ENCODE results near the gene VWF. TPM values are rescaled to one million over a fixed set of nuclear protein-coding genes. Genes with fewer than 3 reads are reported as not detected.

Gene VWF
- total RNA-seq, 6 donors from 2014 or later, result 292 to 543 (median 360) TPM

DNA sequence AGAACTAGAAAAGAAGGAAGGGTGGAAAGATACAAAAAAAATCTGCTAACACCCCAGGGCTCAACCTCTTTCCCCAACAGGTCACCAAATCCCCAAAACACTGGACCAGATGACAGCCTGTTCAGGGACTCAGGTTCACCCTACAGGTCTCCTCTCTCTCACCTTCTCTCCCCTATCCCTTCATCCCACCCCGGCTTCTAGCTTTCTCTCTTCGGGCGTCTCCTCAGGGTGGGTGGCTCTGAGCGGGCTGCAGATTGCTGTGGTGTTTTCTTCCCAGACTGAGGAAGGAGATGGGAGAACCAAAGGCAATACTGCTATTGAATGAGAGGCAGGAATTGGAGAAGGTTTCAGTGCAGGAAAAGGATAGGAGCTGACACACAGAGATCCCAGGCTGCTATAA is 218.7 kb downstream of the VWF start:
- WGBS, 2 donors, result 88 to 92% methylated on average over 4 of the region's 4 CpGs
- Histone ChIP-seq H3K36me3 (peaks cover 0 to 14% (median 0%) of the 10 kb centered on the region in 4 donors), H3K4me1 (no peaks in the 10 kb centered on the region), H3K4me3 (no peak overlapping the region), H3K9me3 (no peaks in the 10 kb centered on the region), H3K27me3 (no peaks in the 10 kb centered on the region), H3K27ac (no peak overlapping the region)
- TF ChIP-seq EP300 (IDR thresholded peaks at IDR 0.05), result no peak
- TF ChIP-seq POLR2AphosphoS5 (IDR thresholded peaks at IDR 0.05), result no peak
- no peak for TF ChIP-seq POLR2A (IDR thresholded peaks at IDR 0.05)
- TF ChIP-seq CTCF (IDR thresholded peaks at IDR 0.05), result no peak
- ATAC-seq (ENCODE audit: low FRiP score in 2 of 2) (no peak), DNase-seq (peak in 1 of 2 donors; percentile 1)

DNA sequence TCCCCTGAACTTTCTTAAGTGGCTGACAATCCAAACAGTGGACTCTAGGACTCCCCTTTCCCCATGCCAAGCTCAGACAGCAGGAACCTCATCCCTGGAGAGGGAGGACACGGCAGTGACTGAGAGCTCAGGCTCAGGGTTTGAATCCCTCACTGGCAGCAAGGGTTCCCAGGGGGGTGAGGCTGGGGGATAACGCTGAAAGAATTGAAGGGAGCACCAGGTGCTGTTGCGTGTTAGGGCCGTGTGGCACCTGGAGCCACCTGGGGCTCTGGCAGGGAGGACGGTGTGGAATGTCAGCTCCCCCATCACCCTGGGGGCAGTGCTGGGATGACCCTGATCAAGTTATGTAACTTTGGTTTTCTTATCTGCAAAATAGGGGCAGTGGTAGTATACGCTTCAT is 219.5 kb downstream of the VWF start:
- Histone ChIP-seq H3K4me1 (no peaks in the 10 kb centered on the region), H3K27me3 (no peaks in the 10 kb centered on the region), H3K27ac (no peak overlapping the region), H3K9me3 (no peaks in the 10 kb centered on the region), H3K4me3 (no peak overlapping the region), H3K36me3 (peaks cover 0 to 14% (median 0%) of the 10 kb centered on the region in 4 donors)
- DNase-seq, result no peak
- TF ChIP-seq POLR2AphosphoS5 (IDR thresholded peaks at IDR 0.05) (no peak), POLR2A (IDR thresholded peaks at IDR 0.05) (no peak), EP300 (IDR thresholded peaks at IDR 0.05) (no peak), CTCF (IDR thresholded peaks at IDR 0.05) (no peak)
- 63 to 79% methylated on average over 6 of the region's 6 CpGs for WGBS, 2 donors
- no peak for ATAC-seq (ENCODE audit: low FRiP score in 2 of 2)

DNA sequence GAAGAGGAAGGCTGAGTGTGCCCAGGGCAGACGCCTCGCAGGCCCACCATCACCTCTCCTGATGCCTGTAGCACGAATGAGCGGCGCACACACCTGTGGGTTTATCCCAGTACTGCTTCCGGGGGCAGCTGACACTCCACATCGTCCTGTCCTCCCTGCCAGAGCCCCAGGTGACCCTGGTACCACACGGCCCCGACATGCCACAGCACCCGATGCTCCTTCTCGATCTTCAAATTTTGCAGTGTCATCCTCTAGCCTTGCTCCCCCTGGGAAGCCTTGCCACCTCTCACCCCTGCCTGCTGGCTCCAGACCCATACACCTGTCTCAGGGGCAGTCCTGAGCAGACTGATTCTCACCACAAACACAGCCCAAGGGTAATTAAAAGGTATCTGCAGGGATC is 220.0 kb downstream of the VWF start:
- H3K4me3 ChIP-seq, result no peak overlapping the region
- H3K36me3 ChIP-seq, result peaks cover 0 to 15% (median 0%) of the 10 kb centered on the region in 4 donors
- ATAC-seq (ENCODE audit: low FRiP score in 2 of 2) (no peak), DNase-seq (no peak)
- H3K4me1 ChIP-seq, result no peaks in the 10 kb centered on the region
- H3K27me3 ChIP-seq, result no peaks in the 10 kb centered on the region
- H3K9me3 ChIP-seq, result no peaks in the 10 kb centered on the region
- WGBS, 2 donors, result 77 to 88% methylated on average over 10 to 11 of the region's 11 CpGs
- H3K27ac ChIP-seq, result no peak overlapping the region
- TF ChIP-seq POLR2A (IDR thresholded peaks at IDR 0.05), result no peak
- TF ChIP-seq CTCF (IDR thresholded peaks at IDR 0.05), result no peak
- TF ChIP-seq EP300 (IDR thresholded peaks at IDR 0.05), result no peak
- TF ChIP-seq POLR2AphosphoS5 (IDR thresholded peaks at IDR 0.05), result no peak

GRCh38 chr12:5902736-5903135 is 221.7 kb downstream of the VWF start:
- Histone ChIP-seq H3K4me3 (no peak overlapping the region), H3K9me3 (no peaks in the 10 kb centered on the region), H3K4me1 (no peaks in the 10 kb centered on the region), H3K27ac (no peak overlapping the region), H3K27me3 (no peaks in the 10 kb centered on the region), H3K36me3 (peaks cover 0 to 19% (median 0%) of the 10 kb centered on the region in 4 donors)
- ATAC-seq (ENCODE audit: low FRiP score in 2 of 2) (no peak), DNase-seq (no peak)
- 95 to 100% methylated on average over 2 of the region's 2 CpGs for WGBS, 2 donors
- TF ChIP-seq POLR2A (IDR thresholded peaks at IDR 0.05), result no peak
- TF ChIP-seq CTCF (IDR thresholded peaks at IDR 0.05), result no peak
- TF ChIP-seq EP300 (IDR thresholded peaks at IDR 0.05), result no peak
- TF ChIP-seq POLR2AphosphoS5 (IDR thresholded peaks at IDR 0.05), result no peak

DNA sequence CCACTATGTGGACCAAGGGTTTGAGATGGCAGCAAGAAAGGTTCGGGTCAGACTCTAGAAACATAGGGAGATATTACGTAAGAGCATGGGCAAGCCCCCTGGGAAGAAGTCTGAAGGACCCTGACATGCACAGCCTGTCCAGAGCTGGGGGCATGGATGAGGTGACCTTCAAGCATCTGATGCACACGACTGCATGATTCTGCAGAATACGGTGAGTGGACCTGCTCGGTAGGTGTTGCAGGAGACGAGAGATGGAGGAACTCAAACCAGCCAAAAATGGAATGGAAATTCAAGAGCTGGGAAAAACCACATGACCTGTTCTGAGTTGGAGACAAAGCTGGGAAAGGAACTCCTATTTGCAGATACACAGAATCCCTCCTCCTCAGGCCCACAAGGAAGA is 223.1 kb downstream of the VWF start:
- no peak overlapping the region for H3K27ac ChIP-seq
- H3K9me3 ChIP-seq, result no peaks in the 10 kb centered on the region
- H3K27me3 ChIP-seq, result no peaks in the 10 kb centered on the region
- WGBS, 2 donors, result 91 to 92% methylated on average over 6 of the region's 6 CpGs
- TF ChIP-seq CTCF (IDR thresholded peaks at IDR 0.05), result no peak
- no peak for TF ChIP-seq EP300 (IDR thresholded peaks at IDR 0.05)
- TF ChIP-seq POLR2AphosphoS5 (IDR thresholded peaks at IDR 0.05), result no peak
- TF ChIP-seq POLR2A (IDR thresholded peaks at IDR 0.05), result no peak
- no peak for ATAC-seq (ENCODE audit: low FRiP score in 2 of 2)
- no peak for DNase-seq
- H3K36me3 ChIP-seq, result peaks cover 0 to 16% (median 0%) of the 10 kb centered on the region in 4 donors
- H3K4me3 ChIP-seq, result no peak overlapping the region
- no peaks in the 10 kb centered on the region for H3K4me1 ChIP-seq

Measured in upper lobe of left lung (tissue), 6 donors.